Sciatic nerve (tissue), 2 donors: ENCODE measurements around the gene LRCH1. TPM values are rescaled to one million over a fixed set of nuclear protein-coding genes. Genes with fewer than 3 reads are reported as not detected.

ENCODE experiments used
- ATAC-seq: fragments of 200-7000 bp; cut with Tn5 transposase; one replicate; pipeline ENCODE4 v1.9.1; 2020; ENCODE audit warnings: mild to moderate bottlenecking, moderate library complexity
- DNase-seq: peaks from one replicate; pipeline ENCODE4 v3.0.0-alpha.2; 2020; ENCODE audit warnings: low spot score
- intact Hi-C: fragments of 100-400 bp; cut with DNase I; formaldehyde crosslinking; loops from one replicate; pipeline ENCODE4 v1.14.2; 2022
- total RNA-seq: library from RNA; stranded (reverse); fragmentation: NEBNext Ultra II Directional; extraction: Animal tissue kit (Norgen Biotek cat#: 25700); gene quantifications from one replicate; pipeline ENCODE4 v1.2.1, GENCODE V29; 2021
- donor health status: DM: no; HTN: no; CAD: no.
- donor health status: DM: no; HTN: no; CAD: no.

The LRCH1 gene
- total RNA-seq, 1 donor from 2014 or later, result 28.2 TPM

DNA sequence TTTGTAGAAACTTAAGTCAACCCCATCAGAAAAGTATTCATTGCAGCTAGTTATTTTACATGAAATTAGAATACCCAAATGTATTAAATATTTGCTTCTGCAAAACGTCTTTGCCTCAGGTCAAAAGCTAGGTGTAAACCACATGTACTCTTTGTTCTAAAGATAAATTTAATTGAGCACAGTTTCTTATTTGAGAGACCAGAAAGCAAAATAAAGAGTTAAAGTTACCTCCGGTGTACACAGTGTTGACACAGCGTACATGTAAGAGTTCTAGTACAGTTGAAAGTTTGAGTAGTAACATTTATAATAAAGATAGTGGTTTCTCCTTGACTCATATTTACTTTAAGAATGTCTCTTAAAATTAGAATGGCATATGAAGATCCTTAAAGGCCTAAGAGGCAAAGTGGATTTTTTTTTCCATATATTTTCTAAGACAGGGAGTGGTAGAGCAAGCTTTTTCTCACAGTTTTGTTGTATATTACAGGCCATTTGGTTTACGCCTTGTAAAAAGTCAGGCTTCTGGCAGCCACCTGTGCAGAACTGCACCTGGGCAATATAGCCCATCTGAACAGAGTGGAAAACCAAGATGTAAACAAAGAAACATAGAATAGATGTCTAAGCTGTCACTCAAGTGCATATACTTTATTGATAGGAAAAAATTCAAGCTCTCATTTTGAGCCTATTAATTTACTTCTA lies 2.9 kb downstream of the LRCH1 start:
- intact Hi-C loops, result no loop called here
- DNase-seq, result no peak
- ATAC-seq, result no peak

DNA sequence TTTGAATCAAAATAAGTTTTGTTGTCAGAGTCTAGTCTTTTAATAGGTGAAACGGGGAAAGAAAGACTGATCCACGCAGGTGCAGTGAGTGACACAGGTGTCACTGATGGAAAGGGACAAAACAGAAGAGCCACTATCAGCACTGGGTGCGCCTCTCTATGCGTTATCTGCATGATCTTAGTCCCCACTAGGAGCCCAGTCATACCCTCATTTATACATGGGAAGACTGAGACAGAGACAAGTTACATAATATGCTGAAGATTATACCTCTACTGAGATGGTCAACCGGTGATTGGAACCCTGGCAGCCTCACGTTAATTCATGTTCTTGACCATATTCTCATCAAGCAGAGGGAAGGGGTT lies 3.4 kb downstream of the LRCH1 start:
- ATAC-seq (no peak), DNase-seq (no peak)
- intact Hi-C loops, result no loop called here

DNA sequence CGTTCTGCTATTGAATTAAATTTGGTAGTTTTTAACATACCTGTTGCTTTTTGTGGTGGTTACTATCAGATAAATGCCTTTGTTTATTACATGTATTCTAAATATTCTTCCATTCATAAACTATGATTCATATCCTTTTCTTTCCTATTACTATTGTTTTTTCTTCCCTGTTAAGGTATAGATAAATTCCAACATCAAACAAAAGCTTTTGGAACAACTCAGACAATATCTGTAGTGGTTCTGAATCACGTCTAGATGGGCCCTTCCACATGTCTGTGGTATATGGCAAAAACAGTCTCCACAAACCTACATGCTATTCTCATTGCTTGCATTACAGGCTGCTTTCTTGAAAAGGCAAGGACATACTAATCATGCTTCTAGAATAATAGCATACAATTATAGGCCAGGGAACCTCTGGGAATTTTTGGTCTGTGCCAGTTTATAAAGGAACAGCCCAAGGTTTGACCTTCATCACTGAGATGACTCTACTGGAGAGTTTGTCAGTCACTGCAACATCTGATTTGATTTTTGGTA lies 6.4 kb downstream of the LRCH1 start:
- DNase-seq, result no peak
- intact Hi-C loops, result no loop called here
- no peak for ATAC-seq

DNA sequence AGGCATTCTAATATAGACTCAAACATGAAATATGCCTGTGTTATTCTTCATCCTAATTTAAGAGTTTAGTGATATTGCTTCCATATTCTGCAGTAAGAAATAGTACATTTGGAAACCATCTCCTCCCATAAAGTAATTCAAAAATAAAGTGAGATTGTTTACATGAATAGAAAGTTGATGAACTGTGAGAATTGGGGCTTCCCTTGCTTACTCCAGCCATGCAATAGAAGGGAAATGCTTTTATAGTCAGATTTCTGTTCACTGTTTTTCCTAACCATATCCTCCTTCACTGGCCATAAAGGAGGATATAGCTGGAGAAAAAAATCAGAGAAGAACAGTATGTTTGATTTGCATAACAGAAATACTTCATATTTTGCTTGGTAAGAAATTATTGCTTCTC lies 7.8 kb downstream of the LRCH1 start:
- no peak for ATAC-seq
- intact Hi-C loops, result no loop called here

DNA sequence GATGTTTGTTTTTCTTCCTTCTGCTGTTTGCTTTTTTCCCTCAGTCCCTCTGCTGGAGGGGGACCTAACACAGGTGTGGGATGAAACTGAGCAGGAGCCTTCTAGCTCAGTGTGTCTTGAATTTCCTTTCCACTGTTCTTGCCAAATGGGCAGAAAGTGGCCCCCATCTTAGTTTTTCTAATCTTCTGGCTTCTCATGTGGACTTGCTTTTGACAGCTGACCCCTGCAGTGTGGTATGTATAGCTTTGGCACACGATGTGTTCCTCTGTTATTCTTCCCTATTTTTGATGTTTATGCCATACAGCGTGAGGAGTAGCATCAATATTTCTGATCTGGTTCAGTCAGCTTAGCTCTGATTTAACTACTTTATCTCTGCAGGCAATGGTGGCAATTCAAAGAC lies 8.3 kb downstream of the LRCH1 start:
- no peak for ATAC-seq
- DNase-seq, result no peak
- intact Hi-C loops, result no loop called here

More for the DNA sequence above, 7.8 kb downstream of the LRCH1 start:
- no peak for DNase-seq

DNA sequence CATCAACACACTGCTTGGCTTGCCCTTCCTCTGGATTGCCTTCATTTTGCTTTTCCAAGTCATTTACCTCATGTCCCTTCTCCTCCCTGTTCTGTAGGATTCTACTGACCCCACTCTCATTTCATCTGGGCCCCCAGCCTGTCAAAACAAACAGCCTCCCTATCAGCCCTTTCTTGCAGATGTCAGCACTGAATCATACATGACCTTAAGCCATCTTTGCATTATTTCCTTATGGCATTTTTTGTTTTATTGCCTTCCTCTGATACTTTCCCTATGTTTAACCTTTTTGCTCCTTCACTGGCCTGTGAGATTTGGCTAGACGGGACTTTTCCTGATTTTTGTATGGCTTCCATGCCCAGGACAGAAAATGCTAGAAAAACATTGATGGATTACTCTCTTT lies 8.7 kb downstream of the LRCH1 start:
- intact Hi-C loops, result no loop called here

DNA sequence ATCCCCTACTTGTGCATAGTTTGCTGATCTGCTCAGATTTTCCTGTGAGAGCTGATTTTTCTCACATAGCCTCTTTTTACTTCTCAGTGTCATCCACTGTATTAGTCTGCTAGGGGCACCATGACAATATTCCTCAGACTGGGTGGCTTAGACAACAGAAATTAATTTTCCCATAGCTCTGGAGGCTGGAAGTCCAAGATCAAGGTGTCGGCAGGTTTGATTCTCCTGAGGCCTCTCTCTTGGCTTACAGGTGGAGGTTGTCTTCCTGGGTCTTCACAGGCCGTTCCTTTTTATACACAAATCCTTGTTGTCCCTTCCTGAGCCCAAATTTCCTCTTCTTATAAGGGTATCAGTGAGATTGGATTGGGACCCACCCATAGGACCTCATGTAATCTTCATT lies 9.2 kb downstream of the LRCH1 start:
- no peak for ATAC-seq
- intact Hi-C loops, result no loop called here
- DNase-seq, result no peak

More for the DNA sequence above, 8.7 kb downstream of the LRCH1 start:
- DNase-seq (no peak), ATAC-seq (no peak)

DNA sequence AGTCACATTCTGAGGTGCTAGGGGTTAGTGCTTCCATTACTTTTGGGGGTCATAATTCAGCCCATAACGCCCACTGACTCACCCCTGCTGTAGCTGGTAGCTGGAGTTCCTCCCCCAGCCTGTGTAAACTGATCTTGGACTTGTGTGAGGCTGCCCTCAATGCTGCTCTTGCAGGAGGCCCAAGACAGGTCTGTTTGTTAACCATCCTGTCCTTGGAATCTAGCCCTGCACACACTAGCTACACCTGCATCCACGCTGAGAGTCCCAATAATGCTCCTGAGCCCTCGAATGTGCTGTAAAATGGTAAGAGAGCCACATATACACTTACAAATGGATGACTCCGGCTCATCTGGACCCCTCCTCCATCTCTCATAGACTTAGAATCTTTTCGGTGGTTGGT lies 9.6 kb downstream of the LRCH1 start:
- ATAC-seq, result no peak

DNA sequence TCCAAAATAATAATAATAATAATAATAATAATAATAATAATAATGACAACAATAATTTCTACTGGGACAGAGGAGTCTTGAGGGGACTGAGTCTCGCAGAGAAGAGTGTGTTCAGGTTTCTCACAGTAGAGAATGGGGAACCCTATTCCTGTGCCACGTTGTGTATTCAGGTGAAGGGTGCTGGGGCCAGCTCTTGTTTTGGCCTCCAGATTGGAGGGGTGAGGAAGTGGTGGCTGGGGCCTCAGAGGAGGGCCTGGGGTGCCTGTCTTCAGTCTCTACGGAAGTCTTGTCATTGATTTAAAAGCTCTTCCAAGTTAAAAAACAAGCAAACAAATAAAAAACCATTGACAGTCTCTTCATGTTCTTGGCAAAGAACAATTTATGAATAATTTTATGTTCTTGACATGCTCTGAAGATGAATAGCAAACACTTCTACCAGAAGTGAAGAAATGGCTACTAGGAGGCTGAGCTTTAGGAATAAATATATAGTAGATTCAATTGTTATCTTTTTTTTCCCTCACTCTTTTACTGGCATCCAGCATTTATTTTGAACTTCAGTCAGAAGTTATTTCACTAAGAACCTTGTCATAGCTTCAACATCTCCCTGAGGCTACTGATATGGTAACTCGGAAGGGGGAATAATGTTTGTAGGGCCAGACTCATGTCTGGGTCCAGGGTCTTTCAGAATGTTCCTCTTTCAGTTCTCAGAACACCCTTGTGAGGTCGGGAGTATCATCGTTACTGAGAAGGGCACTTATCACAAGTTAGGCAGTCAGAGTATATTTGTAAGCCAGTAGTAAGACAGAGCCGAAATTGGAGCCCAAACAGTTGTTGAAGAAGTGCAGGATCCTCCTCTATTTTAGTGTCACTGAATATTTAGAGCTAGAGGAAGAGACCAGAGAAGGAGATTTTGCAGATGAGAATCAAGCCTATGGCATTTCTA lies 13.1 kb downstream of the LRCH1 start:
- ATAC-seq, result no peak
- intact Hi-C loops, result no loop called here
- DNase-seq, result no peak

More for the DNA sequence above, 9.6 kb downstream of the LRCH1 start:
- intact Hi-C loops, result no loop called here
- no peak for DNase-seq

DNA sequence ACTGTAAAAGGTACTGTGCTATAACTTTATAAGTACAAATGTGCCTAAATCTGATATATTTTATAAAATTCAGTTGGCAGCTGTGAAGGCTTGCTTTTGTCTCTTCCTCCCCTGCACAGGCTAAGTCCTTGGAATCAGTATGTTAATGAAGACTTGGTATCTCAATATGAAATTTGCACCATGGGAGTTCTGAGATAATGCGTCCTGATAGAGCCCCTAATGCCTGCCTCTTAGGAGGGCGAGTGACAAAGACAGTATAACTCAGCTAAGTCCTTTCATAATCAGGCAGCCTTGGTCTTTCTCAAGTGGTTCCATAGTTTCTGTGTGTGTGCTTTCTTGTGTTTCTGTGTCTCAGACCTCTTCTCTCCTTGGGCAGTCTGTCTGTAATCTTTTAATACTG lies 14.7 kb downstream of the LRCH1 start:
- intact Hi-C loops, result no loop called here
- DNase-seq (no peak), ATAC-seq (no peak)

DNA sequence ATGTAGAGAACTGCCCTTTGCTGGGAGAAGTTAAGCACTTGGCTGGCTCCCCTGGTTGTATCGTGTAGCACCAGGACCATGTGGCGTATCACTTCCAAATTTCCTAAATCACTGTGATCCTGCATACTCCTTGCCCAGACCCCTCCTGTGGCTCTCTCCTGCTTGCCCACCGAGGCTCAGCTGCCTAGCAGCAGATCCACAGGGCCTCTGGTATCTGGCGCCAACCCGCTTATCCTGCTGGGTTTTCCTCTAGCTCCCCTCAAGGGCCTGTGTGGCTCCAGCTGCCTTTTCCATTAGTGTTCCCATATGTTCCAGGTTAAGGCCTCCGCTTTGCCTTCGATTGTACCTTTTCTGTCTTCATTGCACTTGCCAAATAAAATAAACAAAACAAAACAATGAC lies 16.5 kb downstream of the LRCH1 start:
- intact Hi-C loops, result no loop called here
- ATAC-seq, result no peak
- no peak for DNase-seq

DNA sequence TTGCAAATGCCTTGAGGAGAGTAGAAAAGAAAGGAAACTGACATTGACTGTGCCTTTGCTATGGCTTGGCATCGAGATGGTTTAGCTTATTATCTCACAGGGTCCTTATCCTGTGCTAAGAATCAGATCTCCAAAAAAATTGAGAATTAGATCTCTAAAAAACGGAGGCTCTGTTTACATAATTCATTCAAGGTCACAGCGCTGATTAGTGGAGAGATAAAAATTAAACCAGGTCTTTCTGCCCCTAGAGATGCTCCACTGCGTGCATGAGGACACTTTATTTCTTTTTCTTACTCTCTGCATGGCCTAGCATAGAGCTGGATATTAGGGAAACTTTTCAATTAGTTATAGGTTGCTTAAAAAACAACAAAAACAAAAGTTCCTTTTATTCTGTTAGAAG lies 17.3 kb downstream of the LRCH1 start:
- ATAC-seq, result no peak
- DNase-seq, result no peak
- intact Hi-C loops, result no loop called here

DNA sequence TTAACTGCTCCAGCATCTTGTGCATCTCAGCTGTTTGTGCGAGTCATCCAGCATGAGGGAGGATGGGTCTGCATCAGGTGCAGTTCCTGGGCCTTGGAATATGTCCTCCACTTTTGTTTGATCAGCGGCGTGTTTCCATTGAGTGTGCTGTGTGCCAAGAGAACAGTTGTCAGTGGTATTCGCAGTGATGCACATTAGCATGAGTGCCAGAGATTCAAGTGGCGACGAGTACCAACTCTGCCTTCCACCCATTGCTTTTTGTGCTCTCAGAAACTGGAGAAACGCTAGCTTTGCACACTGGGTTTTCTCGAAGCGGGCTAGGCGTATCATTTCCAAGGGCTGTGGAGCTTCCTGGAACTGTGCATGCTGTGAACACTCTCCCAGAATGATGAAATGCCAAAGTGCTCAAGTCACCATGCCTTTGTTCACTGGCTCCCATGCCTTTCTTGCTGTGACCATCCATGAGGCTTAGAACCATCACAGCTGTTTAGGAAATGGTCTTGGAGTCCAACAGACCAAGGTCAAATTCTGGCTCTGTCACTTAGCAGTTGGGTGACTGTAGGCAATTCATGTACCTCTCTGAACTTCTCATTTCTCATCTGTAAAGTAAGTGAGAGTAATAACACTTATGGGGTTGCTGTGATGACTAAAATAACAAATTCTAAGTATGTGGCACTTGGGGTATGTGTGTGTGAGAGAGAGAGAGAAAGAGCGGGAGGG lies 18.4 kb downstream of the LRCH1 start:
- no peak for ATAC-seq
- no peak for DNase-seq
- intact Hi-C loops, result no loop called here

DNA sequence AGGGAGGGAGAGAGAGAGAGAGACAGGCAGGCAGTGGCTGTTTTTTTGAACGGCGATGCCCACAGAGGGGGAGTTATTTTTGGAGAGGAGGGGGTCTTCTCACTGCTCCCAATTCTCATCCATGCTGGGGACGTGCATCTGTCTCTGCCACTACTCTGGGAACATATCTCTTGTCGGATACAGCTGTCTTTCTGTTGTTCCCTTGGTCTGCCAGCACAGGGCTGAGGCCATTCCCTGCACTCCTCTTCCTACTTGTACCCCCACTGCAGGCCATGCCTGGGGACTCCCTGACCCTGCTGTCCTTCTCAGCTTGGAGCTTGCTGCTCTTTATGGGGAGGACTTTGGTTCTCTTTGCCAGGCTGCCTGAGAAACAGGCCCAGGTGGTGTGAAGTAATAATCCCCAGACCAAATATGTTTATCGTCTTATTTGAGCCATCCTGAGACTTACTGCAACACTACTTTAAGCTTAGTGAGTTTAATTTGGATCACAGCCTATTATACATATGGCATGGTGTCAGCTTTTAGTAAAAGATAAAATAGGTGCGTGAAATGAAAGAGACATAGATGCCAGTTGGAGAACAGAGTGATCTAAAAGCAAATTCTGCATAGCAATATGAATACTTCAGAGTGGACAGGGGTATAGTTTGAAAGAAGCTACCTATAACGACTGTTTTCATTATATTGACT lies 19.1 kb downstream of the LRCH1 start:
- no peak for ATAC-seq
- intact Hi-C loops, result no loop called here

DNA sequence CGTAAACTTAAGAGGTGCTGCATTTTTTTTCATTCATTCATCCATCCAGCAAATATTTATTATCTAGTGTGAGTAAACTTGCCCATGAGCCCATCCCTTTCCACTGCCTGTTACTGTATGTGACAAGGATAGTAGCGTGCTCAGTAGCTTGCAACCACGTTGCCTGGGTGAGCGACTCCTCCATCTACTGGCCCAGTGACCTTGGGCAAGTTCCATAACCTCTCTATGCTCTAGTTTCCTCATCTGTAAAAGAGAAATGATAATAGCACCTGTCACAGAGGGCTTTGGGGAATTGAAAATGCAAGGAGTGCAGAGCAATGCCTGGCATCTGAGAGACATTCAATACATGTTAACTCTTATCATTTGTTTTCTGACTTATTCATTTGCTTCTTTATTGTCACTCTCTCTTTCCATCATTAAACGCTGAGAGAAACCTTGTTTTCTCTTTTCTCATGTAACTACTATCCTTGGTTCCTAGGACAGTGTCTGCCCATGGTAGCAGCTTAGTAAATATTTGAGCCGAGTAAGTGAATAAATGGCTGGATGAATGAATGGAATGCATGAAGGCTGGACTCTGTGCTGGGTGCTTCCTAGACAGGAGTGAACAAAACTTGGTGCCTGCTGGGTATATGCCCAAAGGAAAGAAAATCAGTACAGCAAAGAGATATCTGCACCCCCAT lies 19.9 kb downstream of the LRCH1 start:
- intact Hi-C loops, result no loop called here
- no peak for DNase-seq
- no peak for ATAC-seq

More for the DNA sequence above, 19.1 kb downstream of the LRCH1 start:
- no peak for DNase-seq

DNA sequence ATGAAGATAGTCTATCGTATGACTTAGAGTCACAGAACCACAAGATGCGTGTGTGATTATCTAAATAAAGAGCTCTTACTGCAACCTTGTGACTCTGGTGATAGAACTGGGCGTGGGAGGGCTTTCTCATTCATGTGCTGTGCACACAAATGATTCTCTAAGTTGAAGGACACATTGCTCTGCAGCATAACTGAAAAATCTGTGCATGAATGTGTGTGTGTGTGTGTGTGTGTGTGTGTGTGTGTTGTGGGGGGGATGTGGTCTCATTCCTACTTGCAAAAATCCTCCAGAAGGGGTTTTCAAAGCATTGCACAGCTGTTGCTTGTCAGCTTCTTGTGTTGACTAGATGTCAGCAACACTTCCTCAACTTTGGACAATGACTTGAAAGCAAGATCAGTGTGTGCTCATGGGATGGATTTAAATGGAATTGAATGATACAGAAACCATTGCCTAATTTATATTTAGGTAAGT lies 22.4 kb downstream of the LRCH1 start:
- no peak for DNase-seq
- peak; percentile 41 for ATAC-seq
- intact Hi-C loops, result no loop called here

DNA sequence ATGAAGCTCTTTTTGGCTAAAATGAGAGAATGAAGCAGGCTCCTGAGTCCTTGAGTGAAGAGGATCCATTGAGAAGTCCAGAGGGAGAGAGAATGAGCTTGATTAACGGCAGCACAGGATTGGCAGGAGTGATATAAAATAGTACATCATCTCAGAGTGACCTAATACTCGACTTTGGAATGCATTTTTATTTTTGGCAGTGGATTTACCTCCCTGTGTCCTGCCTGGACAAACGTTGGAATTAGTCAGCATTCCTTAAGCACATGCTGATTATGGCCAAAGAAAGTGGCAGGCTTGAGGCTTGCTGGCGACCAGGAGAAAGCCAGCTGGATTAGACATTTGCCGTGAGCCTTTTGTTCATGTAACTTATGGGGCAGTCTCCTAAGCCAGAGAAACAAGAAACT lies 22.9 kb downstream of the LRCH1 start:
- intact Hi-C loops, result no loop called here
- peak; percentile 54 for ATAC-seq
- DNase-seq, result no peak

DNA sequence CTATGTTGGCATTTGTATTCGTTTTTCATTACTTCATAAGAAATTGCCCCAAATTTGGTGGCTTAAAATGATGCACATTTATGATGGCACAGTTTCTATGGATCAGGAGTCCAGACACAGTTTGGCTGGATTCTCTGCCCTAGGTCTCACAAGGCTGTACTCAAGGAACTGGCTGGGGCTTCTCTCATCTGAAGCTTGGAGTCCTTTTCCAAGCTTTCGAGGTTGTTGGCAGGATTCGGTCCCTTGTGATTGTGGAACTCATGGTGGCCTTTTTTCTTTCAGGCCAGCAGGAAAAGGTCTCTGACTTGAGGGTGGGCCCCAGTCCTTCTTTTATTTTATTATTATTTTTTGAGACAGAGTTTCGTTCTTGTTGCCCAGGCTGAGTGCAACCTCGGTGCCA lies 23.8 kb downstream of the LRCH1 start:
- no peak for DNase-seq
- intact Hi-C loops, result no loop called here
- no peak for ATAC-seq
